ENCODE measurements around the gene NCOA5. TPM values are rescaled to one million over a fixed set of nuclear protein-coding genes. Genes with fewer than 3 reads are reported as not detected.

The NCOA5 gene
- total RNA-seq, 1 donor from 2014 or later: 27.5 TPM

- H3K4me1 Mint-ChIP-seq (ENCODE audit: low read depth): peaks cover 17% of the 10 kb centered on the region
- peaks cover 40% of the 10 kb centered on the region for H3K27me3 Mint-ChIP-seq (ENCODE audit: low read depth)
- DNase-seq (ENCODE audit: low spot score): no peak
- H3K27ac Mint-ChIP-seq: no peak overlapping the region
- peak overlapping the region; percentile 9 for H3K4me3 Mint-ChIP-seq (ENCODE audit: low read depth)
- intact Hi-C loops (cut with micrococcal nuclease): loop anchor here (5.0 kb wide), 1 partner anchor 42 kb away; no protein-coding TSS in a partner anchor
- no peaks in the 10 kb centered on the region for H3K9me3 Mint-ChIP-seq
- no peaks in the 10 kb centered on the region for H3K36me3 Mint-ChIP-seq (ENCODE audit: low read depth)
These were observed 69.2 kb downstream of the NCOA5 start for GRCh38 chr20:46020555-46020954.

- H3K27me3 Mint-ChIP-seq (ENCODE audit: low read depth): peaks cover 37% of the 10 kb centered on the region
- no peak overlapping the region for H3K27ac Mint-ChIP-seq
- H3K4me3 Mint-ChIP-seq (ENCODE audit: low read depth): no peak overlapping the region
- intact Hi-C loops (cut with micrococcal nuclease): no loop called here
- H3K4me1 Mint-ChIP-seq (ENCODE audit: low read depth): peaks cover 26% of the 10 kb centered on the region
- no peaks in the 10 kb centered on the region for H3K9me3 Mint-ChIP-seq
- no peak for DNase-seq (ENCODE audit: low spot score)
- H3K36me3 Mint-ChIP-seq (ENCODE audit: low read depth): no peaks in the 10 kb centered on the region
These were observed 71.2 kb downstream of the NCOA5 start for GRCh38 chr20:46018611-46019010.

GRCh38 chr20:46018112-46018511 is 71.7 kb downstream of the NCOA5 start:
- no peak overlapping the region for H3K27ac Mint-ChIP-seq
- H3K9me3 Mint-ChIP-seq: no peaks in the 10 kb centered on the region
- intact Hi-C loops (cut with micrococcal nuclease): no loop called here
- no peaks in the 10 kb centered on the region for H3K36me3 Mint-ChIP-seq (ENCODE audit: low read depth)
- DNase-seq (ENCODE audit: low spot score): no peak
- peaks cover 32% of the 10 kb centered on the region for H3K27me3 Mint-ChIP-seq (ENCODE audit: low read depth)
- H3K4me3 Mint-ChIP-seq (ENCODE audit: low read depth): no peak overlapping the region
- peaks cover 21% of the 10 kb centered on the region for H3K4me1 Mint-ChIP-seq (ENCODE audit: low read depth)

GRCh38 chr20:46017272-46017671 is 72.5 kb downstream of the NCOA5 start:
- peaks cover 40% of the 10 kb centered on the region for H3K27me3 Mint-ChIP-seq (ENCODE audit: low read depth)

GRCh38 chr20:46014517-46015396 is 75.0 kb downstream of the NCOA5 start:
- no peak for DNase-seq (ENCODE audit: low spot score)
- Mint-ChIP-seq H3K27ac (no peak overlapping the region), H3K4me1 (ENCODE audit: low read depth) (peaks cover 32% of the 10 kb centered on the region), H3K27me3 (ENCODE audit: low read depth) (peaks cover 52% of the 10 kb centered on the region), H3K36me3 (ENCODE audit: low read depth) (peaks cover 5% of the 10 kb centered on the region), H3K4me3 (ENCODE audit: low read depth) (peak overlapping the region; percentile 6), H3K9me3 (no peaks in the 10 kb centered on the region)
- intact Hi-C loops (cut with micrococcal nuclease): loop anchor here (1.0 to 5.0 kb wide), 3 partner anchors 8 to 160 kb away; partner anchors contain the start of gene ZNF335

More at GRCh38 chr20:46017272-46017671, 72.5 kb downstream of the NCOA5 start:
- Mint-ChIP-seq H3K36me3 (ENCODE audit: low read depth) (no peaks in the 10 kb centered on the region), H3K27ac (no peak overlapping the region), H3K4me1 (ENCODE audit: low read depth) (peaks cover 20% of the 10 kb centered on the region), H3K9me3 (no peaks in the 10 kb centered on the region), H3K4me3 (ENCODE audit: low read depth) (no peak overlapping the region)
- intact Hi-C loops (cut with micrococcal nuclease): no loop called here
- no peak for DNase-seq (ENCODE audit: low spot score)

- peaks cover 5% of the 10 kb centered on the region for H3K36me3 Mint-ChIP-seq (ENCODE audit: low read depth)
- no peaks in the 10 kb centered on the region for H3K9me3 Mint-ChIP-seq
- peaks cover 37% of the 10 kb centered on the region for H3K4me1 Mint-ChIP-seq (ENCODE audit: low read depth)
- intact Hi-C loops (cut with micrococcal nuclease): loop anchor here (1.0 to 5.0 kb wide), 3 partner anchors 8 to 161 kb away; partner anchors contain the start of gene ZNF335
- H3K4me3 Mint-ChIP-seq (ENCODE audit: low read depth): peak overlapping the region; percentile 34
- peak; percentile 49 for DNase-seq (ENCODE audit: low spot score)
- peaks cover 60% of the 10 kb centered on the region for H3K27me3 Mint-ChIP-seq (ENCODE audit: low read depth)
- no peak overlapping the region for H3K27ac Mint-ChIP-seq
These were observed 75.8 kb downstream of the NCOA5 start for GRCh38 chr20:46013829-46014516.

- peaks cover 60% of the 10 kb centered on the region for H3K27me3 Mint-ChIP-seq (ENCODE audit: low read depth)
- peaks cover 5% of the 10 kb centered on the region for H3K36me3 Mint-ChIP-seq (ENCODE audit: low read depth)
- peaks cover 40% of the 10 kb centered on the region for H3K4me1 Mint-ChIP-seq (ENCODE audit: low read depth)
- intact Hi-C loops (cut with micrococcal nuclease): loop anchor here (5.0 kb wide), 1 partner anchor 41 kb away; the partner anchor contains the start of gene ZNF335
- DNase-seq (ENCODE audit: low spot score): no peak
- no peak overlapping the region for H3K27ac Mint-ChIP-seq
- no peaks in the 10 kb centered on the region for H3K9me3 Mint-ChIP-seq
- no peak overlapping the region for H3K4me3 Mint-ChIP-seq (ENCODE audit: low read depth)
These were observed 76.4 kb downstream of the NCOA5 start for GRCh38 chr20:46013322-46013828.

- Mint-ChIP-seq H3K27ac (no peak overlapping the region), H3K9me3 (no peaks in the 10 kb centered on the region), H3K36me3 (ENCODE audit: low read depth) (peaks cover 5% of the 10 kb centered on the region), H3K4me1 (ENCODE audit: low read depth) (peaks cover 45% of the 10 kb centered on the region), H3K27me3 (ENCODE audit: low read depth) (peaks cover 62% of the 10 kb centered on the region), H3K4me3 (ENCODE audit: low read depth) (no peak overlapping the region)
- intact Hi-C loops (cut with micrococcal nuclease): loop anchor here (1.0 to 5.0 kb wide), 2 partner anchors 26 to 41 kb away; partner anchors contain the start of gene ZNF335
- DNase-seq (ENCODE audit: low spot score): no peak
These were observed 76.8 kb downstream of the NCOA5 start for GRCh38 chr20:46012921-46013320.

- Mint-ChIP-seq H3K27me3 (ENCODE audit: low read depth) (peaks cover 62% of the 10 kb centered on the region), H3K27ac (no peak overlapping the region), H3K4me1 (ENCODE audit: low read depth) (peaks cover 47% of the 10 kb centered on the region), H3K36me3 (ENCODE audit: low read depth) (peaks cover 5% of the 10 kb centered on the region), H3K9me3 (no peaks in the 10 kb centered on the region), H3K4me3 (ENCODE audit: low read depth) (peak overlapping the region; percentile 35)
- no peak for DNase-seq (ENCODE audit: low spot score)
- intact Hi-C loops (cut with micrococcal nuclease): loop anchor here (1.0 to 5.0 kb wide), 2 partner anchors 25 to 40 kb away; partner anchors contain the start of gene ZNF335
These were observed 77.9 kb downstream of the NCOA5 start for GRCh38 chr20:46011631-46012482.

Other genes starting within 250 kb of the NCOA5 start
- gene ACOT8, start 232.6 kb downstream of the NCOA5 start, total RNA-seq: 28.0 and 29.1 TPM in 2 replicates
- 6.2 and 6.3 TPM in 2 replicates for gene ZSWIM3, start 232.3 kb downstream of the NCOA5 start, total RNA-seq
- 9.3 and 10.3 TPM in 2 replicates for gene ZSWIM1, start 208.7 kb downstream of the NCOA5 start, total RNA-seq
- 0.60 and 1.1 TPM in 2 replicates for gene SPATA25, start 202.3 kb downstream of the NCOA5 start, total RNA-seq
- 2.0 and 3.3 TPM in 2 replicates for gene NEURL2, start 198.8 kb downstream of the NCOA5 start, total RNA-seq
- gene CTSA, start 198.6 kb downstream of the NCOA5 start, total RNA-seq: 49.0 and 51.9 TPM in 2 replicates
- 5.5 TPM in 2 replicates for gene PLTP, start 177.8 kb downstream of the NCOA5 start, total RNA-seq
- gene PCIF1, start 155.3 kb downstream of the NCOA5 start, total RNA-seq: 27.5 and 28.6 TPM in 2 replicates
- 35.7 and 36.1 TPM in 2 replicates for gene ZNF335, start 117.8 kb downstream of the NCOA5 start, total RNA-seq
- gene MMP9, start 81.1 kb downstream of the NCOA5 start, total RNA-seq: 0.16 TPM in 1 of 2 replicates, not detected in the other
- 0.73 TPM in 1 of 2 replicates, not detected in the other for gene SLC12A5, start 60.7 kb downstream of the NCOA5 start, total RNA-seq
- 0.25 and 0.91 TPM in 2 replicates for gene CD40, start 28.4 kb upstream of the NCOA5 start, total RNA-seq
- gene CDH22, start 218.5 kb upstream of the NCOA5 start, total RNA-seq: not detected in 2 replicates